GM18520 (cell line): Measurements from ENCODE around the gene RPS26.
"Not testable (repeated sequence)": the region's sequence is repeated elsewhere in the genome, so short reads cannot be mapped to it uniquely, and the experiment has no call there.

Experiments used
- ATAC-seq: cut with Tn5 transposase; IDR thresholded peaks from one replicate; pipeline ENCODE4 v1.9.1; 2021; ENCODE audit not compliant: unreplicated experiment

Gene RPS26

GRCh38 chr12:56077966-56078365 is 36.2 kb downstream of the RPS26 start:
- ATAC-seq, result not testable (repeated sequence)

- ATAC-seq, result no peak
Measured at GRCh38 chr12:56078427-56078826, 36.7 kb downstream of the RPS26 start.

- no peak for ATAC-seq
Measured at GRCh38 chr12:56078931-56079722, 37.4 kb downstream of the RPS26 start.

- no peak for ATAC-seq
Measured at GRCh38 chr12:56079723-56080555, 38.2 kb downstream of the RPS26 start, which contains the start of gene ERBB3. Gene ERBB3, plus strand, starts transcription at chr12:56080165. Its CDS starts 136 bp downstream, at chr12:56080301.

- ATAC-seq, result no peak
Measured at GRCh38 chr12:56080556-56081138, 38.9 kb downstream of the RPS26 start.

- no peak for ATAC-seq
Measured at GRCh38 chr12:56081393-56082347, 40.0 kb downstream of the RPS26 start.

GRCh38 chr12:56082382-56082781 is 40.7 kb downstream of the RPS26 start:
- ATAC-seq, result no peak

GRCh38 chr12:56082967-56083366 is 41.2 kb downstream of the RPS26 start:
- no peak for ATAC-seq

- no peak for ATAC-seq
Measured at GRCh38 chr12:56084958-56085543, 43.3 kb downstream of the RPS26 start.

- no peak for ATAC-seq
Measured at GRCh38 chr12:56086096-56086495, 44.4 kb downstream of the RPS26 start.

GRCh38 chr12:56086608-56087007 is 44.9 kb downstream of the RPS26 start:
- ATAC-seq, result no peak

GRCh38 chr12:56087220-56087619 is 45.5 kb downstream of the RPS26 start:
- ATAC-seq, result no peak
